Ishikawa (cell line): ENCODE measurements around the gene CCDC8.

Experiments
- EP300 ChIP-seq: IDR thresholded peaks from 2 replicates; pipeline ENCODE4 v1.6.1; 2012; ENCODE audit warnings: borderline replicate concordance
- TCF12 ChIP-seq: IDR thresholded peaks from 2 replicates; pipeline ENCODE4 v1.6.1; 2012; ENCODE audit warnings: low read depth

DNA sequence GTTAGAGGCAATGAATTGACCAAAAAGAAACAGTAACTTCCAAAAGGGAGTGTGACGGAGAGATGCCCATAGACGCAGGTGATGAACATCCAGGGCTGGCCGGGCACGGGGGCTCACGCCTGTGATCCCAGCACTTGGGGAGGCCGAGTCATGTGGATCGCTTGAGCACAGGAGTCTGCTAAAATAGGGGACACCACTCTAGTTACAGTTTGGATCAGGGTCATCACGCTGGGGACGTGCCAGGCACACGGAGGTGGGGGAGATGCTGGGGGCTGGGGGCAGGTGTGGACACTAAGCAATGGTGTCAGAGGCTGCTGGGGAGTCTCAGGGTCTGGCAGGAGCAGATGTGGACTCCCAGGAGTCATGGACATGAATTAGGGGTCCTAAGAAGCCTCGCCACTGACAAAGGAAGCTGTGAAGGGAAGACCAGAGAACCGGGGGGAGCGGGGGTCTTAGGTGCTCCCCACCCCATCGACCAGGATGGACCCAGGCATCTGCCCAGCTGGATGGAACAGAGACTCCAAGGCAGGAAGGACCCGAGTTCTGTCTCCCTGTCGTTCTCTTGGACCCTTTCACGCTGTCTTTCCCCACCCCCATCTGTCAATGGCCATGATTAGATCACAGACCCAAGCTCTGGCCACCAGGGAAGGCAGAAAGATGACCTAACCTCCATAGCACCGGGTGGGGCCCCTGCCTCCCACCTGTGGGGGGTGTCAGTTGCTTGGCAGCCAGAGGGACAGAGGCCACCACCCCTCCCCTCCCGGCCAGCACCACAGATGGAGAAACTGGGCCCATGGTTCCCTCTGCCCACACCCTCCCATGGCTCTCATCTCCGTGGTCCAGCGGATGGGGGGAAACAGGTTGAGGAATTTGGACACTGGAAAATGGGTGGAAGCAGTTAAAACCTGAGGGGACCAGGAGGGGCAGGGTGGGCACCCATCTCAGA lies 19.6 kb downstream of the CCDC8 start:
- TF ChIP-seq TCF12, result no peak
- no peak for TF ChIP-seq EP300
